GM12878 (cell line): ENCODE measurements around the gene COL16A1.

Source experiments
- CEBPB ChIP-seq, 2 experiments: fragments of 150-350 bp in 1 of 2; IDR thresholded peaks; 2 replicates each; pipeline ENCODE4 v1.6.1; 2012 to 2014; ENCODE audit warnings: low read depth in 2 of 2, low read length in 2 of 2, borderline replicate concordance in 1 of 2, inconsistent platforms in 1 of 2
- EZH2 ChIP-seq: IDR thresholded peaks from 2 replicates; pipeline ENCODE4 v1.6.1; 2012; ENCODE audit warnings: low read depth, mild to moderate bottlenecking, control low read depth, inconsistent platforms, low read length, borderline replicate concordance; ENCODE audit not compliant: control insufficient read depth
- GATAD2B ChIP-seq: fragments of 450-650 bp; conservative IDR thresholded peaks from 2 replicates; pipeline ENCODE4 v1.6.1; 2017; ENCODE audit warnings: low read depth, mild to moderate bottlenecking, moderate library complexity
- HDAC2 ChIP-seq: fragments of 200-600 bp; sonication (generic); IDR thresholded peaks from 2 replicates; pipeline ENCODE4 v1.6.1; 2017
- JUNB ChIP-seq: IDR thresholded peaks from 2 replicates; pipeline ENCODE4 v1.6.1; 2016; ENCODE audit warnings: antibody characterized with exemption, mild to moderate bottlenecking
- JUND ChIP-seq: IDR thresholded peaks from 2 replicates; pipeline ENCODE4 v1.6.1; 2012; ENCODE audit warnings: low read depth, mild to moderate bottlenecking, low read length, improper control_type of control experiment, moderate library complexity
- POLR2AphosphoS5 ChIP-seq: IDR thresholded peaks from 2 replicates; pipeline ENCODE4 v1.6.1; 2011; ENCODE audit warnings: mild to moderate bottlenecking, low read length, inconsistent platforms
- SUPT20H ChIP-seq: IDR thresholded peaks from 2 replicates; pipeline ENCODE4 v1.6.1; 2011; ENCODE audit warnings: low read depth, mild to moderate bottlenecking, low read length, moderate library complexity, borderline replicate concordance; ENCODE audit not compliant: control insufficient read depth
- TF ChIP-seq, protein P1 (sequence below): fragments of 450-650 bp; IDR thresholded peaks from 2 replicates; pipeline ENCODE4 v1.6.1; 2017; ENCODE audit warnings: low read depth, mild to moderate bottlenecking, moderate library complexity
- TF ChIP-seq, protein P2 (sequence below): IDR thresholded peaks from 2 replicates; pipeline ENCODE4 v1.6.1; 2011; ENCODE audit warnings: mild to moderate bottlenecking, low read depth, low read length, moderate library complexity; ENCODE audit not compliant: insufficient replicate concordance
- TF ChIP-seq, protein P3 (sequence below): fragments of 450-650 bp; conservative IDR thresholded peaks from 2 replicates; pipeline ENCODE4 v1.6.1; 2017; ENCODE audit warnings: mild to moderate bottlenecking, moderate library complexity
- TF ChIP-seq, protein P4 (sequence below), 3 experiments: IDR thresholded peaks in 2 of 3; conservative IDR thresholded peaks in 1 of 3; 2 replicates each; pipeline ENCODE4 v1.5.1; 2011; ENCODE audit warnings: low read depth in 3 of 3, low read length in 3 of 3, mild to moderate bottlenecking in 3 of 3, control low read depth in 2 of 3, moderate library complexity in 2 of 3, inconsistent platforms in 1 of 3, mixed read lengths in 1 of 3; ENCODE audit not compliant: control insufficient read depth in 2 of 3, insufficient read depth in 1 of 3; ENCODE audit errors: extremely low read depth in 1 of 3

DNA sequence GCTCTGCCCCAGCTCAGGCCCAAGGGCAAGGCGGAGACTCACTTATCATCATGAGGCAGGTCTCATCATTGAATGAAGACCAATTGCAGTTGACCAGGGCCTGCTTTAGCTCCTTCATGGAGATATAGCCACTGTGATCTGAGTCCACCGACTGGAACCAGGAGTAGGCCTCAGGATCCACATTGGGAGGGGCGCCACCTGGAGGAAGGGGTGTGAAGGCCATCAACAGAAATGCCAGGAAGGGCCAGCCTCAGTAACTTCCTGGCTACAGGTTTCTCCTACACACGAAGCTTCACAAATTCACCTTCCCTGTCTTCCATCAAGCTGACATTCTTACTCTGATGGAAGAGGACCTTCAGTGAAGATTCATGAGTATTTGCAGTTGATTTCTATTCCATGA lies 70.7 kb downstream of the COL16A1 start:
- TF ChIP-seq JUNB (no peak), HDAC2 (no peak), EZH2 (no peak), POLR2AphosphoS5 (no peak), JUND (no peak), GATAD2B (no peak), SUPT20H (no peak), CEBPB (IDR thresholded peaks at IDR 0.05; ENCODE audit: borderline replicate concordance in 1 of 2, low read depth in 2 of 2, low read length in 2 of 2) (no peak)
- TF ChIP-seq, protein P1, sequence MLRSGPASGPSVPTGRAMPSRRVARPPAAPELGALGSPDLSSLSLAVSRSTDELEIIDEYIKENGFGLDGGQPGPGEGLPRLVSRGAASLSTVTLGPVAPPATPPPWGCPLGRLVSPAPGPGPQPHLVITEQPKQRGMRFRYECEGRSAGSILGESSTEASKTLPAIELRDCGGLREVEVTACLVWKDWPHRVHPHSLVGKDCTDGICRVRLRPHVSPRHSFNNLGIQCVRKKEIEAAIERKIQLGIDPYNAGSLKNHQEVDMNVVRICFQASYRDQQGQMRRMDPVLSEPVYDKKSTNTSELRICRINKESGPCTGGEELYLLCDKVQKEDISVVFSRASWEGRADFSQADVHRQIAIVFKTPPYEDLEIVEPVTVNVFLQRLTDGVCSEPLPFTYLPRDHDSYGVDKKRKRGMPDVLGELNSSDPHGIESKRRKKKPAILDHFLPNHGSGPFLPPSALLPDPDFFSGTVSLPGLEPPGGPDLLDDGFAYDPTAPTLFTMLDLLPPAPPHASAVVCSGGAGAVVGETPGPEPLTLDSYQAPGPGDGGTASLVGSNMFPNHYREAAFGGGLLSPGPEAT = no peak
- TF ChIP-seq, protein P2, sequence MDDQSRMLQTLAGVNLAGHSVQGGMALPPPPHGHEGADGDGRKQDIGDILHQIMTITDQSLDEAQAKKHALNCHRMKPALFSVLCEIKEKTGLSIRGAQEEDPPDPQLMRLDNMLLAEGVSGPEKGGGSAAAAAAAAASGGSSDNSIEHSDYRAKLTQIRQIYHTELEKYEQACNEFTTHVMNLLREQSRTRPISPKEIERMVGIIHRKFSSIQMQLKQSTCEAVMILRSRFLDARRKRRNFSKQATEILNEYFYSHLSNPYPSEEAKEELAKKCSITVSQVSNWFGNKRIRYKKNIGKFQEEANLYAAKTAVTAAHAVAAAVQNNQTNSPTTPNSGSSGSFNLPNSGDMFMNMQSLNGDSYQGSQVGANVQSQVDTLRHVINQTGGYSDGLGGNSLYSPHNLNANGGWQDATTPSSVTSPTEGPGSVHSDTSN = no peak
- TF ChIP-seq, protein P3, sequence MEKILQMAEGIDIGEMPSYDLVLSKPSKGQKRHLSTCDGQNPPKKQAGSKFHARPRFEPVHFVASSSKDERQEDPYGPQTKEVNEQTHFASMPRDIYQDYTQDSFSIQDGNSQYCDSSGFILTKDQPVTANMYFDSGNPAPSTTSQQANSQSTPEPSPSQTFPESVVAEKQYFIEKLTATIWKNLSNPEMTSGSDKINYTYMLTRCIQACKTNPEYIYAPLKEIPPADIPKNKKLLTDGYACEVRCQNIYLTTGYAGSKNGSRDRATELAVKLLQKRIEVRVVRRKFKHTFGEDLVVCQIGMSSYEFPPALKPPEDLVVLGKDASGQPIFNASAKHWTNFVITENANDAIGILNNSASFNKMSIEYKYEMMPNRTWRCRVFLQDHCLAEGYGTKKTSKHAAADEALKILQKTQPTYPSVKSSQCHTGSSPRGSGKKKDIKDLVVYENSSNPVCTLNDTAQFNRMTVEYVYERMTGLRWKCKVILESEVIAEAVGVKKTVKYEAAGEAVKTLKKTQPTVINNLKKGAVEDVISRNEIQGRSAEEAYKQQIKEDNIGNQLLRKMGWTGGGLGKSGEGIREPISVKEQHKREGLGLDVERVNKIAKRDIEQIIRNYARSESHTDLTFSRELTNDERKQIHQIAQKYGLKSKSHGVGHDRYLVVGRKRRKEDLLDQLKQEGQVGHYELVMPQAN = no peak
- TF ChIP-seq, protein P4, sequence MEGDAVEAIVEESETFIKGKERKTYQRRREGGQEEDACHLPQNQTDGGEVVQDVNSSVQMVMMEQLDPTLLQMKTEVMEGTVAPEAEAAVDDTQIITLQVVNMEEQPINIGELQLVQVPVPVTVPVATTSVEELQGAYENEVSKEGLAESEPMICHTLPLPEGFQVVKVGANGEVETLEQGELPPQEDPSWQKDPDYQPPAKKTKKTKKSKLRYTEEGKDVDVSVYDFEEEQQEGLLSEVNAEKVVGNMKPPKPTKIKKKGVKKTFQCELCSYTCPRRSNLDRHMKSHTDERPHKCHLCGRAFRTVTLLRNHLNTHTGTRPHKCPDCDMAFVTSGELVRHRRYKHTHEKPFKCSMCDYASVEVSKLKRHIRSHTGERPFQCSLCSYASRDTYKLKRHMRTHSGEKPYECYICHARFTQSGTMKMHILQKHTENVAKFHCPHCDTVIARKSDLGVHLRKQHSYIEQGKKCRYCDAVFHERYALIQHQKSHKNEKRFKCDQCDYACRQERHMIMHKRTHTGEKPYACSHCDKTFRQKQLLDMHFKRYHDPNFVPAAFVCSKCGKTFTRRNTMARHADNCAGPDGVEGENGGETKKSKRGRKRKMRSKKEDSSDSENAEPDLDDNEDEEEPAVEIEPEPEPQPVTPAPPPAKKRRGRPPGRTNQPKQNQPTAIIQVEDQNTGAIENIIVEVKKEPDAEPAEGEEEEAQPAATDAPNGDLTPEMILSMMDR (IDR thresholded peaks at IDR 0.05 in 2 of 3, conservative IDR thresholded peaks at IDR 0.05 in 1 of 3; ENCODE audit: control insufficient read depth in 2 of 3, extremely low read depth in 1 of 3, insufficient read depth in 1 of 3, low read depth in 3 of 3, low read length in 3 of 3) = peak; percentile 36 to 48 (median 43)
